Coronary artery (tissue), 2 donors: ENCODE data around the gene ZW10.
"Not testable (repeated sequence)": the region's sequence is repeated elsewhere in the genome, so short reads cannot be mapped to it uniquely, and the experiment has no call there.

ENCODE experiments used
- DNase-seq: peaks from one replicate; pipeline ENCODE4 v3.0.0-alpha.2; 2017; ENCODE audit warnings: low spot score
- H3K27ac ChIP-seq, 2 donors: fragments of 200-600 bp; sonication (generic); one replicate each; pipeline ENCODE4 v1.5.1; 2016 to 2019
- H3K4me3 ChIP-seq: fragments of 200-600 bp; sonication (generic); 2 replicates; pipeline ENCODE4 v1.5.1; 2016; ENCODE audit warnings: mild to moderate bottlenecking, moderate library complexity
- CTCF ChIP-seq: fragments of 200-600 bp; sonication (generic); IDR thresholded peaks from one replicate; pipeline ENCODE4 v1.5.1; 2019; ENCODE audit warnings: antibody characterized with exemption

The ZW10 gene

GRCh38 chr11:113715882-113716625, 57.4 kb downstream of the ZW10 start:
- DNase-seq = no peak
- Histone ChIP-seq H3K4me3 (no peak overlapping the region), H3K27ac (no peak overlapping the region)
- TF ChIP-seq CTCF = no peak

- Histone ChIP-seq H3K27ac (no peak overlapping the region), H3K4me3 (no peak overlapping the region)
- no peak for TF ChIP-seq CTCF
- DNase-seq = no peak
Measured at GRCh38 chr11:113715273-113715672, 58.2 kb downstream of the ZW10 start.

- no peak for TF ChIP-seq CTCF
- Histone ChIP-seq H3K4me3 (no peak overlapping the region), H3K27ac (no peak overlapping the region)
- DNase-seq = no peak
Measured at GRCh38 chr11:113710989-113711388, 62.5 kb downstream of the ZW10 start.

GRCh38 chr11:113705871-113706655, 67.4 kb downstream of the ZW10 start, which contains the start of gene TMPRSS5:
TMPRSS5 (minus strand) TSS chr11:113706308; CDS start chr11:113706224, 84 bp downstream.
- H3K27ac ChIP-seq = no peak within 1 kb of the TSS
- TF ChIP-seq CTCF = no peak
- no peak within 1 kb of the TSS for H3K4me3 ChIP-seq
- no peak for DNase-seq

- H3K4me3 ChIP-seq = not testable (repeated sequence)
Measured at GRCh38 chr11:113703551-113703950, 69.9 kb downstream of the ZW10 start.

GRCh38 chr11:113701491-113701890, 72.0 kb downstream of the ZW10 start:
- no peak overlapping the region for H3K27ac ChIP-seq
- TF ChIP-seq CTCF = no peak
- DNase-seq = no peak
- no peak overlapping the region for H3K4me3 ChIP-seq

More at GRCh38 chr11:113703551-113703950, 69.9 kb downstream of the ZW10 start:
- H3K27ac ChIP-seq, DNase-seq: not testable (repeated sequence)

GRCh38 chr11:113698515-113698914, 75.0 kb downstream of the ZW10 start:
- Histone ChIP-seq H3K27ac (no peak overlapping the region), H3K4me3 (no peak overlapping the region)
- DNase-seq = no peak
- TF ChIP-seq CTCF = no peak
